Activated CD4-positive, alpha-beta T cell treated with anti-CD3 and anti-CD28 coated beads for 4 hours (primary cell): ENCODE data around the gene NFIX.

Experiments
- DNase-seq, 2 donors: peaks; one replicate each; pipeline ENCODE4 v3.0.0-alpha.2; 2020

The NFIX gene

DNA sequence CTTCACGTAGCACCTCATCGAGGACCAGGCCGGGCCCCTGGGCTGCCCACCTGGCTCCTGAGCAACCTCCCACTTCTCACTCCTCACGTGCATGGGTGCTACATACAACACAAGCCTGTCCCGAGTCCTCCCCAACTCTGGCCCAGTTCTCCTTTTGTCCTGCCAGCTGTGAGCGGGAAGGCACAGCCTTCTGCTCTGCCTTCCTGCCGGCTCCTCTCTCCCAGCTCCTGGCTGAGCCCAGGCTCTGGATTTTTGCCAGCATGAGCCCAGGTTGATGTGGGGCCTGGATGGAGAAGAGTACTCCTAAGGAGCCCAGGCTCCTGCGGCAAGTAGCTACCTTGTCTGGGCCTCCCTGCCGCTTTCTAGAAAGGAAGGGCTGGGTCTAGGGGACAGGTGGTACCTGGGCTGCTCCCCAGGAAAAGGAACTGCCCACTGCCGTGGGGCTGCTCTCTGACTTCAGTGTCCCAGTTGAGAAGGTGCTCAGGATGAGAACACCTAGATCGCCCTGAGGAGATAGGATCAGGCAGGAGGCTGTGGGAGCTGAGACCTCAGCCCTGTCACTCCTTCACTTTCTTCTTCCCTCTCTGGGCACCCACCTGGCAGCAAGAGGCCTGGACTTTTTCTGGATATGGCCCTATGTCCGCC, 83.7 kb downstream of the NFIX start:
- no peak for DNase-seq

DNA sequence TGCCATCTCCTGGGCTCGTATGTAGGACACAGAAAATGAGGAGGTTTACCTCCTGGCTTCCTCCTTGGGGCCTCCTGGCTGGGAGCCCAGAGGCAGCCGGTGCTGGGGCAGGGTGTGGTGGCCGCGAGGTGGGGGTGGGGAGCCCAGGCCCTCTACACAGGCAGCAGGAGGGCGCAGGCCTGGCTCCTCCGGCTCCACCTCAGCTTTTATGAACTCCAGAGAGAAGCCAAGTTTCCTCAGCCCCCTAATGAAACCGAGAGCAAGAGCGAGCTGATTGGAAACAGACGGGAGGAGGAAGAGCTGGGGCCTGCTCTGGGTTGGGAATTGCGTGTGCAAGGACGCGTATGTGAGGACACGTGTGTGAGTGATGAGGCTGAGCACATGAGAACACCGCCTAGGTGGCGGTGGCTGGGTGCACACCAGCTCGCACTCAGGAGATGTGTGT, 84.3 kb downstream of the NFIX start:
- no peak for DNase-seq

DNA sequence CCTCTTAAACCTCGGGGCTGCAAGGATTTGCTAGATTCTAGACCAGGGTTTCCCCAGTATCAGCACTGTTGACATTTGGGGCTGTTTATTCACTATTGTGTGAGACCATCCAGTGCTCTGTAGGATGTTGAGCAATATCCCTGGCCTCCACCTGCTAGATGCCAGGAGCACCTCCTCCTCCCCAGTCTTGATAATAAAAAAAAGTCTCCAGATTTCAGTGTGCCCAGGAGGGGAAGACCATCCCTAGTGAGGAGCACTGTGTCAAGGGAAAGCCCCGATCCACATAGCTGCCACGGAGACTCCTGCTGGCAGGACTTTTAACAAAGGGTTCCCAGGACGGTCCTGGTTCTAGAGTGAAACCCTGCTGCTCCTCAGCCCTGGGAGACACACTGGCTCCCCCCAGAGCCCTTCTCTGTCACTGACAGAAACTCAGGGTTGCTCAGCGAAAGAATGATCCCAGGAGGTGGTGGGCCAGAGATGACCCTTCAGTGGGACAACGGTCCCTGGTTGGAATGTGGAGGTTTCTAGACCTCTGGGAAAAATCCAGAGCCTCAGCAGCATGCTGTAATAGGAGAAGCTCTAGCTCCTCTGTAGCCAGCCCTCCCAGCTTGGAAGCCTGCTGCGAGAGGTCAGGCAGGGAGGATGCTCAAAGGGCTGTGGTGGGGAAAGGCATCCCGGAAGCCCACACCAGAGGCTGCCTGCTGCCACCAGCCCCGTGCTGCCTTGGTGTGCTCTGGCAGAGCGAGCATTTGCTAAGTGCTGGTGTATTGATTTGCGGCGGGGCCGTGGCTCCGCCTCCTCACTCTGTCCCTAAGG, 87.1 kb downstream of the NFIX start:
- no peak for DNase-seq

DNA sequence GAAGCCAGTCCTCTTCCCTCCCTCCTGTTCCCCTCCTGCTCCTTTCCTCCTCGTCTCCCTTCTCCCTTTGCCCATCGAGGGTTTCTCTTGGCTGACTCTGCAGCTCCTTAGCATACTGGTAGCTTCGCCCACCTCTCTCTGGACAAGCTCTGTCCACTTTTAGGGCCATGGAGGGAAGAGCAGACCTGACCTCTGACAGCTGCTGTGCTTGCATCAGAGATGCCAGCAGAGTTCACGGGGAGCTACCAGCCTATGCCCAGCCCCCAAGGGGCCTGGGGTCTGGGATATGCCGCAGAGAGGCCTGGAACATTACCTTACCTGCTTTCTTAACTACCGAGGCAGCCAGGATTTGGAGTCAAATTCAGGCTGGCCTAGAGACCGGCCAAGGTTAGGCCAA, 87.7 kb downstream of the NFIX start:
- DNase-seq = no peak

DNA sequence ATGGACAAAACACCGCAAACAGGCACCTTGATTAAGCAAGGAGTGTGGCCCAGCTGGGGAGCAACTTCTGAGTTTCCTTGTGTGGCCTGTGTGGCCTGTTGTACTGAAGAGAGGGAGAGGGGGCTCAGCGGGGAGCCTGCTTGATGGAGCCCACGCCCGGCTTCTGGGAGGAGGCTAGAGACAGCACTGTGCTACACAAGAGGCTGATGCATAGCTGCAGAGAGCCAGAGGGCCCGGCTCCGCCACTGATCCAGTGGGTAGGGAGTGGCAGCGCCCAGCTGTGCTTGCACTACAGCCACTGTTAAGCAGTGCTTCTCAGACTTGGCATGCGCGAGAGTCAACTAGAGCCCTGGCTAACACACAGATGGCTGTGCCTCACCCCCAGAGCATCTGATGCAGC, 88.4 kb downstream of the NFIX start:
- DNase-seq = no peak

DNA sequence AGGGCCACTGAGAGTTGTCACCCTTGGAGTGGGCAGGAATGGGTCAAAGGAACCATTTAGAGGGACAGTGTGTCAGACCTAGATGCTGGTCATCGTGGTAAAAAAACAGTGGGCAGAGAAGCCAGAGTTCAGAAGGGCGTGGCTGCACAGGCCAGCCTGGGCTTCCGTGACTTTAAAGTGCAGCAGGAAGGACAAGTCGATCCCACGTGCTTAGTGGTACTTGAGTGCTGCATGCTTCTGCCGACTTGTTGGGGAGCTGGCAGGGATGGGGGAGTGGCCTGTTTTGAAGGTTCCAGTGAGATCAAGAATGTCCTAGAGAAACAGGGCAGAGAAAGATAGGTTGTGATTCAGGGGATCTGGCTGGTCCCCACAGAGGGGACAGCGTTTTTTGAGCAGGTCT, 90.4 kb downstream of the NFIX start:
- no peak for DNase-seq

DNA sequence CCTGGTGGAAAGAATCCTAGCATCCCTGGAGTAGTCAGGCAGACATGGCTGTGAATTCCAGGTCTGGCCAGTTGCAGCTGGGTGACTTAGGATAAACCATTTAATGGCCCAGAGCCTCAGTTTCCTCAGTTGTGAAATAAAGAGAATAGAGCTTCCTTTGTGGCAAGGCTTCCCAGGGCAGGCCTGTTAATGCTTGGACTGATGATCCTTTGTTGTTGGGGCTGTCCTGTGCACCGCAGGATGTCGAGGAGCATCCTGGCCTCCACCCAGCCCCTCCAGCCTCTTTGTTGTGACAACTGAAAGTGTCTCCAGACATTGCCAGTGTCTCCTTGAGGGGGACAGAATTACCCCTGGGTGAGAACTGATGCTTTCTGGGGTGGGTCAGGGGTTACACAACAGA, 91.1 kb downstream of the NFIX start:
- no peak for DNase-seq

DNA sequence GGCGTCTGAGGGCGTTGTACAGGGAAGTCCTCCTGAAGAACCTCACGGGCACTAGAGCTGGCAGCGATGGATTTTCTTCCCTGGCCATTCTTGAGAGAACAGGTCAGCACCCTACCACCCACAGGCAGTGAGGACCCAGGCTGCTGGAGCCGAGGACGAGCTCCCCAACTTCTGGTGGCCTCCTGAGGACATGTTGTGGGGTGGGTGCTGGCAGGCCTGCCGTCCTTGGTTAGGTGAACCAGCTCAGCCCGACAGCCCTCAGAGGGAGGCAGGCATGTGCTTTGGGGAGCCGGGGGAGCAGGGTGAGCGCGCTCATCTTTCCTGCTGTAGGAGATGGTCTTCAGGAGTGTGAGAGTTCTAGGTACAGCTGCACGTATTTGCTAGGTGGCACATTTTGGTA, 92.0 kb downstream of the NFIX start:
- DNase-seq = no peak

DNA sequence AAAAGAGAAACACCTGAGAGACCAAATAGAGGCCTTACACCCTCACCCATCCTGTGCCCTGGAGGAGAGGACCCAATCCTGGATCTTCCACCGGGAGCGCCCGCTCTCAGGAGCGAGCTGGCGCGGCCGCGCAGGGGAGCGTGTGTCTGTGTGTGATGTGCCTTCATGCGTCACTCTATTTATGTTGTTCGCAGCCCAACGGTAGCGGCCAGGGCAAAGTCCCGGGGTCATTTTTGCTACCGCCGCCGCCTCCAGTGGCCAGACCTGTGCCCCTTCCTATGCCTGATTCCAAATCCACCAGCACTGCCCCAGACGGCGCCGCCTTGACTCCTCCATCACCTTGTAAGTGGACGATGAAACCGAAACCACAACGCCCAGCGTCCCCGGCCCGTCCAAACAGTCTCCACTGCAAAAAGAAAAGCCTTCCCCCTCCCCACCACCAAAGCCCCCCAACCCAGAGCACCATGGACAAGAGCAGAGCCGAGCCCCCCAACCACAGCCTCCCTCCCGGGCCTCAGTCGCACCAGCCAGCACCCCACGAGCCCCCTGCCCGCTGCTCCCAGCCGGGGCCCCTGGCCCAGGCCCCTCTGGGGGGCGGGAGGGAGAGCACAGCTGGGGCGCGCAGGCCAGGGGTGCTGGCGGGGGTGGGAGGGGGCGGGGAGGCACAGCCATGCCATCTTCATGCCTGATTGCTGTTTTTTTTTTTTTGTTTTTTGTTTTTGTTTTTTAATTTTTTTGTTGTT, 92.7 kb downstream of the NFIX start:
- DNase-seq = no peak

DNA sequence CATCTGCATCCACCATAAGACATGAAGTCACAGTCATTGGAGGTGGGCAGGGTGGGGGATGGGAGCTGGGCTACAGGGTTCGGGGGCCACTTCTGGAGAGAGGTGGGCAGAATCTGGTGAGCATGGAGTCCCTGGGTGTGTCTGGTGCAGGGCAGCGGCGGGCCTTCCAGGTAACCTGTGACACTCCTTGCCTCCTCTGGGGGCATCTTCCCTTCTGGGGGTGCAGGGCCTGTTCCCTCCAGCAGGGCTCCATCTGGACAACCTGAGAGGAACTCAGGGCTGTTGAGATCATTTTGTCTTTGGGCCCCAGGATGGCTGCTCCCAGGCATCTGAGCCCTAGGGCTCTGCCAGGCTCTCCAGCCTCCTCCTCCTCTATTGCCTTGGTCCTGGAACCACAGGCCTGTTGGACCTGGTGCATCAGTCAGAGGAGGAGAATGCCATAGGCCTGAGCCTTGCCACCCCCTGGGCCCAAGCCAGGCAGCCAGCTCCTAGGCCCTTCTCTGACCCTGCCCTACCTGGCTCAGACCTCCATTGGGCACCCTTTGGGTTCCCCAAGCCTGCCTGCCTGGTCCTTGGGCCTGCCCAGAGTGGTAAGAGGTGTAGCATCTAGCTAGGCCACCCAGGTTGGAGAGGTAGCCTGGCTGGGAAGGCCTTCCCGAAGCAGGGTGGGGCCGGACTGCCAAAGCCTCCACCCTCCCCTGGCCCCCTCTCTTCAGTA, 94.0 kb downstream of the NFIX start:
- no peak for DNase-seq

DNA sequence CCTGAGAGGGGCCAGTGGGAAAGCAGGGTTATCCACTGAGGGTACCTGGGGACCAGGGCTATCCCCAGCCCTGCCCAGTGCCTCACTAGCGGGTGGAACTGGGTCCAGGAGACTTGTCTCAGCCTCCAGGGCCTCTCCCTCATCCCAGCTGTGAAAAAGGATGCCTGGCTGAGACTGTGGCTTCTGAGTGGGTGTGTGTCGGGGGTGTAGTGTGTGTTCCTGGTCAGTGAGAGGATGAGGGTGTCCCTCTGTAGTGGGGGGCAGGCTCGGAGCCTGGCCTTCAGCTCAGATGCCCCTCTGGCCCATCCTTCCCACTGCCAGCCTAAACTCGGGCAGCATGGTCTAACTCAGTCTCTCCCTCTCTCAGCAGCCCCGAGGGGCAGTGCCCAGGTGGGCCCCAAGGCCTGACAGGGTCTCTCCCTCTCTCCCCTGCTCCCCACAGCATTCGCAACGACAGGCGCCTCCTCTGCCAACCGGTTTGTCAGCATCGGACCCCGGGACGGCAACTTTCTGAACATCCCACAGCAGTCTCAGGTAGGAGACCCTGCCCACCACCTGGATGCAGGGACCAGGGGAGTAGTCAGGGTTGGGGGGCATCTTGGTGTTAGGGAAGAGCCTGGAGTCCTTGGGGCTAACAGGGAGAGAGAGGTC, 94.7 kb downstream of the NFIX start:
- DNase-seq = no peak

DNA sequence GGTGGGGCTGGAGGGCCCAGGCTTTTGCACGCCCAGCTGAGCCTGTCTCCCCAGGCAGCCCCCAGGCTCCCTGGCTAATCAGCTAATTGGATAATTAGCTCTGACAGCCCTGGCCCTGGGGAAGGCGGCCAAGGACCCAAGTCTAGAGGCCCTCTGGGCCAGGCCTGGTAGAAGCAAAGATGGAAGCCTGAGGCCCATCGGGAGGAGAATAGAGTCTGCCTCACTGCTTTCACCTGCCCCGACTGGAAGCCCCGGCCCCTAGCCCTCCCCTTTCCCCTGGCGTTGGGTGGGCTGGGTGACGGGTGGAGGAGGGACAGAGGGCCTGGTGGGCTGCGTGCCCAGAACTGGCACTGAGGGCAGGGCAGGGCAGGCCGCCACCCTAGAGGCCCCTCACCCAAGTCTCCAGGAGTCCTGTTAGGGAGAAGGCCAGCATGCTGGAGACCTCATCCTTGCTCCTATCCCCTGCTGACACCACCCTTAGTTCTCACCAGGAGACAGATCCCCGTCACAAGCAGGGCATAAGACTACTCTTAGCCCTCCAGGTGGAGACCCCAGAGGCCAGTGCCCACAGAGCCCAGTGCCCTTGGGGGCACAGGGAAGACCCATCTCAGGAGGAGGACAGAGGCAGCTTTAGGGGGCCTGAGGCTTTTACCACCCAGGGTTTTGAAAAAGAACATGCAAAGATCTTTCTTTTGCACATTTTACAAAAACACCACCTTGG, 95.4 kb downstream of the NFIX start:
- no peak for DNase-seq

DNA sequence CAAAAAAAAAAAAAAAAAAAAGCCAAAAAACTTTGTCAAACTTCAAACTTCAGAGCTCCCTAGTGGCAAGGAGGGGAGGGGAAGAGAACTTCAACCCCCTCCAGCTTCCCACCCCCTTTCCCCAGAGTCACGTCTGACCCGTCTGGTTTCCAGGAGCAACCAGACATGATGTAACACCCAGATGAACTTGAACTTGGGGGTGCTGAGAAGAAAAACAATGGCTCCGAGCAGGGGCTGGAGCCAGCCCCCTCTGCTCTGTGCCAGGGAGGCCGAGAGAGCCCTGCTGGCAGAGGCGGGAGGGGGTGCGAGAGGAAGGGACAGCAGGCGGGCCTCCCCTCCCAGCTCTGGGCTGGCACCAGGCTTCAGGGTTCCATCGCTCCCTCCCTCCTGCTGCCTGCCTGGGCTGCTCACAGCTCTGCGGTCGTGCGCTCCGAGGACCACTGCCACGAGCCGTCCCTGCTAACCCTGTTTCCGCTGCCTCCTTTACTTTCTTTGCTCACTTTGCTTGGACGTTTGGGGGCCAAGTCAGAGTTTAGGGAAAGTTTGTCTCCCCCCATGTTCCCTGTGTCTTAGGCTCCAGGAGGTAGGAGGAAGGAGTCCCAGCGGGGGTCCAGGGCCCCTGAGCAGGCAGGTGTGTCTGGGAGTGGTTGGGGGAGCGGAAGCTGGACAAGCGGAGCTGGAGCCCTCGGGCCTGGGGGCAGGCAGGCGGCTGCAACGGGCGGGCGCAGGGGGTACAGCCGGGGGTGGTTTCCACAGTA, 96.3 kb downstream of the NFIX start:
- no peak for DNase-seq

DNA sequence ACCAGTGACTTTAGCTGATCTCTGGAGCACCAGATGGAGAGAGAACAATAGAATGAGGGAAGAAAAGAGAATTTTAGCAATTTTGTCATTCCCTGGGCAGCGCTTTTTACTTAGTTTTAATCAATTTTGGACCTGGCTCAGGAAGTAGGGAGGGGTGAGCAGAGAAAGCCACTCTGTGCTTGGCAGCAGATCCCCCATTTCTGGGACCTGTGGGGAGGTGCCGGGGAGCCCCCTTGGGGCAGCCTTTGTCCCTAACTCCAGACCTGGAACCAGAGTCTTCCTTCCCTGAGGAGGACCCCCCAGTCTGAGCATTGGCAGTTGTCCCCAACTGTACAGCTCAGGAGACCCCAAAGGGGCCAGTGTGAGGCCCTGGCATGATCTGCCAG, 96.9 kb downstream of the NFIX start:
- no peak for DNase-seq

DNA sequence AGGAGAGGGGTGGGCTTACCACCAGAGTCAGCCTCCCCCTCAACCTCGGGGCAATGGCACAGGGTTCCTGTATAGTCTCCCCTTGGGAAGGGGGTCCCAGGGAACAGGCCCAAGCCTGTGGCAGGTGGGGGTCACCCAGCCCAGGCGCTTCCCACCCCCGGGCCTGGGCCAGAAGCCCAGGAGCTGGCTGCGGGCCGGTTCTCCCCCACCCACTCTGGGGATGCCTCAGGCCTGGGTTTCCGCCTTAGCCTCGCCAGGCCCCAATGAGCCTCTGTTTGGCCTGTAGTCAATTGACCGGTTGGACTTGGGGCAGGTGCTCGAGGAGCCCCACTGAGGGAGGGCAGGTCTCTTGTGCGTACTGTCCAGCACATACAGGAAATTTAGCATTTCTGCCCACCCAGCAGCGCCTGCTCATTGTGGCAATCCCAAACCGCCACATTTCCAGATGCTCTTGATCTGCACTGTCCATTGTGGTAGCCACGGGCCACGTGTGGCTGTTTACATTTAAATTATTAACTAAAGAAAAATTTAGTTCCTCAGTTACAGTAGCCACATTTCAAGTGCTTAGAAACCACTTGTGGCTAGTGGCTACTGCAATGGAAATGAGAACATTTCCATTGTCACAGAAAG, 97.4 kb downstream of the NFIX start:
- DNase-seq = no peak

DNA sequence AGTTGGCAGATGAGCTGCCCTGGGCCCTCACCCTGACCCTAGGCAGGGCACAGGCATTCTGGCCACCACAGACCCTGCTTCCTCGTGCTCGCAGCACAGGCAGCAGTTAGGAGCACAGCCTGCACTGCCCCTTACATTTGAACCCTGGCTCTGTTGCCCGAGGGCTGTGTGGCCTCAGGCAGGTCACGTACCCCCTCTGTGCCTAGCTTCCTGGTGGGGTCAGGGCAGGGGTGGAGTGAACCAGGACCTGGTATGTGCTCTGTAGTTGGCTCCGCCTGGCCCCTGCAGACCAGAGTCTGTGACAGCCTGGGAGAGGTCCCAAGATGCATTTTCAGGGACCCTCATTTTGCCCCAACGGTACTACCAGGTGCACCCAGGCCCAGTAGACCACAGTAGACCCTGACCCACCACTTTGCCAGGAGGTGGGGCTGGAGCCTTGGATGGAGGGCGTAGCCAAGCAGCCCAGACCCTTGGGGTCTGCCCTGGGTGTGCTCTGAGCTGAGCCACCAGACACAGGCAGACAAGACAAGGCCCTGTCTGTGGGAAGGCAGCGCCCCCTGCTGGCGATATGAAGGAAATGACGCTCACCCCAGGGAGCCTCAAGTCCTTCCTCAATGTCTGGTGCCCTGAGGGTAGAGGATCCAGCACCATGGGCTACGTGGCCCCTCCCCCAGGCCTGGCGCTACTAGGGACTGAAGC, 98.3 kb downstream of the NFIX start:
- DNase-seq = peak; percentile 73 to 77

DNA sequence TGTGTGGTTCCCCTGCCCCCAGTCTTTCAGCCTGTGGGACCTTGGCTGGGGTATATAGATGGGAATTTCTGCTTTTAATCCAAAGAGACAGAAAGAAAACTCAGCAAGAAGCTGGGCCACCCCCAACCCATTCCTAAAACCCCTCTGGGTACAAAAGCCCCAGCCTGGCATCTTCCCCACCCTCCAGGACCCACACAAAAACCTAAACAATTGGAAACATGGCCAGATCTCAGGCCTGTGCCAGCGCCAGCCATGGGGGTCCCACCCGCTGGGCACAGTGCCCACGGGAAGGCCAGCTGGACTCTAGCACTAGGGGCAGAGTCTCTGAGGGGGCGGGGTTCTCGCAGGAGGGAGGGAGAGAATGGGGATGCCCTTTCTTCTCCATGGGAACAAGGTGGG, 98.8 kb downstream of the NFIX start:
- no peak for DNase-seq

DNA sequence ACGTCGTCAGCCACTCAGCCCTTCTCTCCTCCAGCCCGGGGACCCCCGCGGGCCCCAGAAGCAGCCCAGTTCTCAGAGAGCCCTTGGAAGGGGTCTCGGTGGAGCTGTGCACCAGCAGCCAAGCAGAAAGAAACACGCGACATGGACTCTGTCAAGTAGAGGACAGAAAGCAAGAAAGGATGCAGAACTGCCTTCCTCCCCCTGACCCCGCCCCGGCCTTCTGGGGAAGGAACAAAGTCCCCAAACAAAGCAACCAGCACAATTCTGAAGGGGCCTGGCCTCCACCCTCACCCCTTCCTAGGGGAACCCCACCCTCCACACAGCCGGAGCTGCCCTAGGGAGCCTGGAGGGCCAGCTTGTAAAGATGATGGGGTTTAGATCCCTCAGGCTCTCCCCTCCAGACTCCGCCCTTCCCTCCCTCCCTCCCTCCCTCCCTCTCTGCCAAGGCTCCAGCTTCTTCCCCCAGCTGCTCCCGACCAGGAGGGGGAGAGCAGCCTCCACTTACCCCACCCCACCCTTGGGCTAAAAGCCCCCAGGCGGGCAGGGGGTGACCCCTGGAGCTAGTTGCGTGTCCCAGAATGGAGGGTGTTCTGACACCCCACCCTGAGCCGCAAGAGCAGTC, 99.6 kb downstream of the NFIX start:
- DNase-seq = no peak

DNA sequence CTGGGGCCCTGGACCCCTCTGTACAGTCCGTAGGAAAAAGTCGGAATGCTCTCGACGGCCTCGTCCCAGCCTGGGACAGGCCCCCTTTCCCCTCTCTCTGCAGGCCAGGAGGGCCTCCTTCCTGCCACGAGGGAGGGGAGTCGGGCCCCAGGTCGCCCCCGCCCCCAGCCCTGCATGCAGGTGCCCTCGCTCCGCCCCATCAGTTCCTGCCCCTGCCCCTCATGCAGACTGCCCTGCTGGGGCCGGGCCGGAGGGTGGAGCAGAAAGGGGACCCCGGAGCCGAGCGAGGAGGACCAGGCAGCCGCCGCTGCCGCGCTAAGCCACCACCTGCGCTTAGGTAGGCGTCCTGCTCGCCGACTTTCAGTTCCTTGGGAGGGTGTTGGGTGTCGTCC, 100.1 kb downstream of the NFIX start:
- DNase-seq = peak in 1 of 2 donors; percentile 25
